OCI-LY1 (cell line): Measurements from ENCODE around the gene TXNDC17.

ENCODE experiments used
- H2AFZ ChIP-seq: fragments of 200-600 bp; sonication (generic), shearing (Covaris generic); 2 replicates; pipeline ENCODE4 v1.6.0; 2014; ENCODE audit warnings: antibody characterized with exemption, mild to moderate bottlenecking, low read length
- H3F3A ChIP-seq: fragments of 200-600 bp; sonication (generic), shearing (Covaris generic); 2 replicates; pipeline ENCODE4 v1.6.0; 2014; ENCODE audit warnings: mild to moderate bottlenecking, antibody characterized with exemption, low read length, moderate library complexity; ENCODE audit not compliant: insufficient read depth
- H3K27ac ChIP-seq: fragments of 200-600 bp; sonication (generic); 2 replicates; pipeline ENCODE4 v1.5.1; 2014; ENCODE audit warnings: low read length, mixed run types, mild to moderate bottlenecking, low read depth; ENCODE audit not compliant: poor library complexity, severe bottlenecking
- H3K27me3 ChIP-seq: fragments of 200-600 bp; sonication (generic); 2 replicates; pipeline ENCODE4 v1.6.0; 2014; ENCODE audit warnings: antibody characterized with exemption, mild to moderate bottlenecking, low read length, moderate library complexity; ENCODE audit not compliant: insufficient read depth
- H3K36me3 ChIP-seq: fragments of 200-600 bp; sonication (generic); 2 replicates; pipeline ENCODE4 v1.6.1; 2014; ENCODE audit warnings: mild to moderate bottlenecking, antibody characterized with exemption, low read length, moderate library complexity, mixed read lengths; ENCODE audit not compliant: insufficient read depth
- H3K4me1 ChIP-seq: fragments of 200-600 bp; sonication (generic); 2 replicates; pipeline ENCODE4 v1.5.1; 2014; ENCODE audit warnings: mild to moderate bottlenecking, low read length, moderate library complexity; ENCODE audit not compliant: insufficient read depth, severe bottlenecking
- H3K4me2 ChIP-seq: fragments of 200-600 bp; sonication (generic), shearing (Covaris generic); 2 replicates; pipeline ENCODE4 v1.6.1; 2014; ENCODE audit warnings: low read length
- H3K4me3 ChIP-seq: fragments of 200-600 bp; sonication (generic); 2 replicates; pipeline ENCODE4 v1.5.1; 2014; ENCODE audit warnings: low read length, low read depth, mild to moderate bottlenecking, mixed read lengths; ENCODE audit not compliant: poor library complexity, severe bottlenecking
- H3K79me2 ChIP-seq: fragments of 200-600 bp; shearing (Covaris generic); 2 replicates; pipeline ENCODE4 v1.6.1; 2016; ENCODE audit warnings: mixed run types, low read length, mixed read lengths; ENCODE audit not compliant: insufficient read depth
- H3K9ac ChIP-seq: fragments of 200-600 bp; sonication (generic), shearing (Covaris generic); 2 replicates; pipeline ENCODE4 v1.6.1; 2014; ENCODE audit warnings: mild to moderate bottlenecking, low read length, mixed read lengths
- H3K9me2 ChIP-seq: fragments of 200-600 bp; sonication (generic), shearing (Covaris generic); 2 replicates; pipeline ENCODE4 v1.6.1; 2014; ENCODE audit warnings: low read depth, mild to moderate bottlenecking, low read length, mixed read lengths
- H3K9me3 ChIP-seq: fragments of 200-600 bp; shearing (Covaris generic); 2 replicates; pipeline ENCODE4 v1.6.1; 2014; ENCODE audit warnings: low read length, mixed read lengths
- H4K20me1 ChIP-seq: fragments of 200-600 bp; sonication (generic), shearing (Covaris generic); 2 replicates; pipeline ENCODE4 v1.6.0; 2016; ENCODE audit warnings: mild to moderate bottlenecking, low read length; ENCODE audit not compliant: insufficient read depth
- EZH2 ChIP-seq: fragments of 200-600 bp; sonication (generic), shearing (Covaris generic); IDR thresholded peaks from 2 replicates; pipeline ENCODE4 v1.8.0; 2017; ENCODE audit warnings: borderline replicate concordance, mixed run types, mild to moderate bottlenecking, antibody characterized with exemption, low read length, moderate library complexity, mixed read lengths
- TF ChIP-seq, protein P1 (sequence below): fragments of 200-600 bp; sonication (generic), shearing (Covaris generic); IDR thresholded peaks from 2 replicates; pipeline ENCODE4 v1.5.1; 2017; ENCODE audit warnings: mild to moderate bottlenecking, antibody characterized with exemption, low read length, moderate library complexity, mixed read lengths

Gene TXNDC17

DNA sequence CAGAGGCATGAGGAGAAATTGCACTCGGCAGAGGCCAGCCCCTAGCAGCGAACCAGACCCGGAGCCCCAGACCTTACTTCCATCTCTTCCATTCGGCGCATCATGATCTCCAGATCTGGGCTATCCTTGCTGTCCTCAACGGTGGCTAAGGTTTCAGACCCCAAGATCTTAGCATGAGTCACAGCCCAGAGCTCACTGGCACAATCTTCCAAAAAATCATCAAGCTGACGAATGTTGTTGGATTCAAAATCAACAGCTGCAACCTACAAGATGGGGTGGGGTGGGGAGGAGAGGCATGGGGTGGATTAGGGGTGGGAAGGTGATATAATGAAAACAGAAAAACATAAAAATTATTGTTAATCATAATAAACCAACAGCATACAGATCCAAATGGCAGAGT, 44.8 kb upstream of the TXNDC17 start:
- Histone ChIP-seq H3K4me1 (peaks cover 14% of the 10 kb centered on the region), H3K27ac (no peak overlapping the region), H3K36me3 (peaks cover 78% of the 10 kb centered on the region)

DNA sequence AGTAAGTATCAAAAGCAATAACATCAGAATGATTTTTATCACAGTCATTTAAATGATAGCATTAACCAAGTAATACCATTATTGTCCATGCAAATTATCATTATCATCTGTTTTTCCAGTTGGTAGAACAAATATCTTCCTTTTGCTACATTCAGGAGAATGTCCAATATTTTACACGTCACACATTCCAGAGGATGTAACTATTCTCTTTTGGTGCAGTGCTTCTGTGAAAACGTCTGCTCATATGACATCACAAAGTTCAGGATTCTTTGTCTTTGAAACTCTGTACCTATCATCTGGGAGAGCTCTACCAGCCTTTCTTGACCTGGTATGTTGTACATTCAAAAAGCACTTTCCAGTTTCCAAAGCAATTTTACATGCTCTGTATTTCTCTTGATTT, 44.3 kb upstream of the TXNDC17 start:
- no peaks in the 10 kb centered on the region for H3K79me2 ChIP-seq
- no peaks in the 10 kb centered on the region for H3K27me3 ChIP-seq
- no peak overlapping the region for H3K9ac ChIP-seq
- no peak overlapping the region for H3K4me3 ChIP-seq
- TF ChIP-seq, protein P1, sequence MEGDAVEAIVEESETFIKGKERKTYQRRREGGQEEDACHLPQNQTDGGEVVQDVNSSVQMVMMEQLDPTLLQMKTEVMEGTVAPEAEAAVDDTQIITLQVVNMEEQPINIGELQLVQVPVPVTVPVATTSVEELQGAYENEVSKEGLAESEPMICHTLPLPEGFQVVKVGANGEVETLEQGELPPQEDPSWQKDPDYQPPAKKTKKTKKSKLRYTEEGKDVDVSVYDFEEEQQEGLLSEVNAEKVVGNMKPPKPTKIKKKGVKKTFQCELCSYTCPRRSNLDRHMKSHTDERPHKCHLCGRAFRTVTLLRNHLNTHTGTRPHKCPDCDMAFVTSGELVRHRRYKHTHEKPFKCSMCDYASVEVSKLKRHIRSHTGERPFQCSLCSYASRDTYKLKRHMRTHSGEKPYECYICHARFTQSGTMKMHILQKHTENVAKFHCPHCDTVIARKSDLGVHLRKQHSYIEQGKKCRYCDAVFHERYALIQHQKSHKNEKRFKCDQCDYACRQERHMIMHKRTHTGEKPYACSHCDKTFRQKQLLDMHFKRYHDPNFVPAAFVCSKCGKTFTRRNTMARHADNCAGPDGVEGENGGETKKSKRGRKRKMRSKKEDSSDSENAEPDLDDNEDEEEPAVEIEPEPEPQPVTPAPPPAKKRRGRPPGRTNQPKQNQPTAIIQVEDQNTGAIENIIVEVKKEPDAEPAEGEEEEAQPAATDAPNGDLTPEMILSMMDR: no peak
- TF ChIP-seq EZH2: no peak
- H3K9me2 ChIP-seq: no peaks in the 10 kb centered on the region
- no peak overlapping the region for H3K27ac ChIP-seq
- no peak overlapping the region for H2AFZ ChIP-seq
- H3K9me3 ChIP-seq: no peaks in the 10 kb centered on the region
- H4K20me1 ChIP-seq: no peaks in the 10 kb centered on the region
- H3K4me1 ChIP-seq: peaks cover 14% of the 10 kb centered on the region
- no peaks in the 10 kb centered on the region for H3F3A ChIP-seq
- peaks cover 81% of the 10 kb centered on the region for H3K36me3 ChIP-seq
- H3K4me2 ChIP-seq: no peak overlapping the region

More for the DNA sequence above, 44.8 kb upstream of the TXNDC17 start:
- Histone ChIP-seq H3K9ac (no peak overlapping the region), H3K27me3 (no peaks in the 10 kb centered on the region), H4K20me1 (no peaks in the 10 kb centered on the region), H3K4me2 (no peak overlapping the region), H3K4me3 (no peak overlapping the region), H3K9me2 (no peaks in the 10 kb centered on the region), H3F3A (no peaks in the 10 kb centered on the region), H2AFZ (no peak overlapping the region), H3K79me2 (no peaks in the 10 kb centered on the region), H3K9me3 (no peaks in the 10 kb centered on the region)
- TF ChIP-seq, protein P1: no peak

DNA sequence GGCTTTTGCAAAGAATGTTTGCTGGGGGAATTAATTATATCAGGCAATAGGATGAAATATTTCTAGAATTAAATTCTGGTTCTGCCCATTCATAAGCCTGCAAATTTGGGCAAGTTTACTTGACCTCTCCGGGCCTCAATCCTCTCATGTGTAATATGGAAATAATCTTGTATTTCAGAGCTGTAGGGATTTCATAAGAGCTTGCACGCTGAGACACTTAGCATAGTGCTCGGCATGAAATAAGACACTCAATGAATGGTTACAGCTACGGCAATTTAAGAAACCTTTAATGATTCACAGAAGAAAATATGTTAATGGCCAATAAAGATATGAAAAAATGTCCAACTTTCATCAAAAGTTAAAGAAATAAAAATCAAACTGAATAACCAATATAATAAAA, 43.9 kb upstream of the TXNDC17 start:
- Histone ChIP-seq H3K27ac (no peak overlapping the region), H3K27me3 (no peaks in the 10 kb centered on the region), H3K36me3 (peaks cover 81% of the 10 kb centered on the region), H4K20me1 (no peaks in the 10 kb centered on the region), H3K79me2 (no peaks in the 10 kb centered on the region), H2AFZ (no peak overlapping the region), H3K4me3 (no peak overlapping the region), H3K9me2 (no peaks in the 10 kb centered on the region), H3K9ac (no peak overlapping the region), H3K4me2 (no peak overlapping the region), H3F3A (no peaks in the 10 kb centered on the region), H3K4me1 (peaks cover 14% of the 10 kb centered on the region), H3K9me3 (no peaks in the 10 kb centered on the region)
- no peak for TF ChIP-seq EZH2
- TF ChIP-seq, protein P1: no peak
